ENCODE data around the gene EXOC3.

- TF ChIP-seq CTCF (IDR thresholded peaks at IDR 0.05) (no peak), POLR2A (IDR thresholded peaks at IDR 0.05) (no peak)
Measured at GRCh38 chr5:476102-476813, 33.3 kb downstream of the EXOC3 start.
